ENCODE measurements around the gene PRSS50. TPM values are rescaled to one million over a fixed set of nuclear protein-coding genes. Genes with fewer than 3 reads are reported as not detected.
A peak's percentile ranks its signal among the peaks of the same experiment; 100 is the strongest.

The PRSS50 gene
- total RNA-seq, 1 donor from 2014 or later: 1.2 TPM

- no peak for DNase-seq (ENCODE audit: extremely low spot score, unreplicated experiment)
- no peak overlapping the region for H3K4me3 Mint-ChIP-seq
- no peak overlapping the region for H3K27ac Mint-ChIP-seq
- H3K27me3 Mint-ChIP-seq: no peaks in the 10 kb centered on the region
- no peaks in the 10 kb centered on the region for H3K9me3 Mint-ChIP-seq
- H3K36me3 Mint-ChIP-seq: peaks cover 4% of the 10 kb centered on the region
- TF ChIP-seq CTCF (conservative IDR thresholded peaks at IDR 0.05): no peak
- H3K4me1 Mint-ChIP-seq (ENCODE audit: unreplicated experiment): peaks cover 5% of the 10 kb centered on the region
These were observed 35.7 kb downstream of the PRSS50 start for GRCh38 chr3:46681856-46682540.

- no peak overlapping the region for H3K4me3 Mint-ChIP-seq
- TF ChIP-seq CTCF (conservative IDR thresholded peaks at IDR 0.05): no peak
- H3K9me3 Mint-ChIP-seq: no peaks in the 10 kb centered on the region
- H3K4me1 Mint-ChIP-seq (ENCODE audit: unreplicated experiment): peaks cover 5% of the 10 kb centered on the region
- no peak for DNase-seq (ENCODE audit: extremely low spot score, unreplicated experiment)
- no peaks in the 10 kb centered on the region for H3K27me3 Mint-ChIP-seq
- no peak overlapping the region for H3K27ac Mint-ChIP-seq
- peaks cover 4% of the 10 kb centered on the region for H3K36me3 Mint-ChIP-seq
These were observed 36.3 kb downstream of the PRSS50 start for GRCh38 chr3:46681387-46681786.

GRCh38 chr3:46680298-46680826 is 37.3 kb downstream of the PRSS50 start:
- Mint-ChIP-seq H3K27me3 (no peaks in the 10 kb centered on the region), H3K4me1 (ENCODE audit: unreplicated experiment) (peaks cover 5% of the 10 kb centered on the region), H3K27ac (peak overlapping the region; percentile 34), H3K4me3 (no peak overlapping the region), H3K9me3 (no peaks in the 10 kb centered on the region), H3K36me3 (peaks cover 4% of the 10 kb centered on the region)
- no peak for TF ChIP-seq CTCF (conservative IDR thresholded peaks at IDR 0.05)
- DNase-seq (ENCODE audit: extremely low spot score, unreplicated experiment): no peak

- peaks cover 4% of the 10 kb centered on the region for H3K36me3 Mint-ChIP-seq
- H3K9me3 Mint-ChIP-seq: no peaks in the 10 kb centered on the region
- no peaks in the 10 kb centered on the region for H3K27me3 Mint-ChIP-seq
- no peak overlapping the region for H3K4me3 Mint-ChIP-seq
- peaks cover 5% of the 10 kb centered on the region for H3K4me1 Mint-ChIP-seq (ENCODE audit: unreplicated experiment)
- peak overlapping the region; percentile 42 for H3K27ac Mint-ChIP-seq
- no peak for TF ChIP-seq CTCF (conservative IDR thresholded peaks at IDR 0.05)
- DNase-seq (ENCODE audit: extremely low spot score, unreplicated experiment): no peak
These were observed 38.0 kb downstream of the PRSS50 start for GRCh38 chr3:46679681-46680080.

- no peak for TF ChIP-seq CTCF (conservative IDR thresholded peaks at IDR 0.05)
- Mint-ChIP-seq H3K4me1 (ENCODE audit: unreplicated experiment) (peaks cover 5% of the 10 kb centered on the region), H3K27ac (no peak overlapping the region), H3K36me3 (peaks cover 4% of the 10 kb centered on the region), H3K27me3 (no peaks in the 10 kb centered on the region), H3K9me3 (no peaks in the 10 kb centered on the region), H3K4me3 (no peak overlapping the region)
- DNase-seq (ENCODE audit: extremely low spot score, unreplicated experiment): no peak
These were observed 39.4 kb downstream of the PRSS50 start for GRCh38 chr3:46678280-46678679.

Measured in type B pancreatic cell (in vitro differentiated cells).